Astrocyte (in vitro differentiated cells and primary cell): ENCODE results near the gene CDC14B.

Source experiments
- EZH2 ChIP-seq: IDR thresholded peaks from 2 replicates; pipeline ENCODE4 v1.6.1; 2012; ENCODE audit warnings: mild to moderate bottlenecking, low read length, inconsistent platforms; ENCODE audit not compliant: insufficient read depth
- TF ChIP-seq, protein P1 (sequence below): IDR thresholded peaks from 2 replicates; pipeline ENCODE4 v1.5.1; 2011; ENCODE audit warnings: low read depth, mild to moderate bottlenecking, inconsistent platforms, low read length, moderate library complexity; ENCODE audit not compliant: insufficient read depth

DNA sequence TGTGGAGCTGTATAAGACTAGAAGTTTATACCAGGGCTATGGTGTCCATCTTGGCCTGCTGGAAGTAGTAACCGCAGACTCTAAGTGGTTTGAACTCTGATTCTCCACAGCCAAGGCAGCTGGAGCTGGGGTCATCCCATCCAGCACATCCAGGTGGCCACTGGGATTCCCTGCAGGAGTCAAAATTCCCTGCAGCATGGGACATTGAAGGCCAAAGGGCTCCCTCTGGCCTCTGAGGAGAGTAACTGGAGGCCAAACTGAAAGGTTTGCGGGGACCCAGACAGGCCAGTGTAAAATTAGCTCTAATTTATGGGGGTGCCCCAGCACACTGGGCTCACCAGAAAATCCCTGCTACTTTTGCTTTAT is 47.7 kb upstream of the CDC14B start:
- TF ChIP-seq EZH2, result no peak
- TF ChIP-seq, protein P1, sequence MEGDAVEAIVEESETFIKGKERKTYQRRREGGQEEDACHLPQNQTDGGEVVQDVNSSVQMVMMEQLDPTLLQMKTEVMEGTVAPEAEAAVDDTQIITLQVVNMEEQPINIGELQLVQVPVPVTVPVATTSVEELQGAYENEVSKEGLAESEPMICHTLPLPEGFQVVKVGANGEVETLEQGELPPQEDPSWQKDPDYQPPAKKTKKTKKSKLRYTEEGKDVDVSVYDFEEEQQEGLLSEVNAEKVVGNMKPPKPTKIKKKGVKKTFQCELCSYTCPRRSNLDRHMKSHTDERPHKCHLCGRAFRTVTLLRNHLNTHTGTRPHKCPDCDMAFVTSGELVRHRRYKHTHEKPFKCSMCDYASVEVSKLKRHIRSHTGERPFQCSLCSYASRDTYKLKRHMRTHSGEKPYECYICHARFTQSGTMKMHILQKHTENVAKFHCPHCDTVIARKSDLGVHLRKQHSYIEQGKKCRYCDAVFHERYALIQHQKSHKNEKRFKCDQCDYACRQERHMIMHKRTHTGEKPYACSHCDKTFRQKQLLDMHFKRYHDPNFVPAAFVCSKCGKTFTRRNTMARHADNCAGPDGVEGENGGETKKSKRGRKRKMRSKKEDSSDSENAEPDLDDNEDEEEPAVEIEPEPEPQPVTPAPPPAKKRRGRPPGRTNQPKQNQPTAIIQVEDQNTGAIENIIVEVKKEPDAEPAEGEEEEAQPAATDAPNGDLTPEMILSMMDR, result no peak
